Loucy (cell line): ENCODE measurements around the gene CCDC144A.

Experiments
- CTCF ChIP-seq: fragments of 200-600 bp; sonication (generic); conservative IDR thresholded peaks from 2 replicates; pipeline ENCODE4 v1.5.1; 2014; ENCODE audit warnings: mild to moderate bottlenecking, antibody characterized with exemption, low read length
- EZH2phosphoT487 ChIP-seq: fragments of 200-600 bp; IDR thresholded peaks from 2 replicates; pipeline ENCODE4 v1.6.1; 2018; ENCODE audit warnings: antibody characterized with exemption, mild to moderate bottlenecking, moderate library complexity, borderline replicate concordance

- TF ChIP-seq CTCF (no peak), EZH2phosphoT487 (no peak)
Measured at GRCh38 chr17:16820161-16820877, 130.3 kb downstream of the CCDC144A start.
